Thoracic aorta (tissue), 2 donors: ENCODE results near the gene RREB1. TPM values are rescaled to one million over a fixed set of nuclear protein-coding genes. Genes with fewer than 3 reads are reported as not detected.

Source experiments
- ATAC-seq: fragments of 150-250 bp; one replicate; pipeline ENCODE4 v1.8.0; 2017; ENCODE audit warnings: low read depth; ENCODE audit not compliant: insufficient number of reproducible peaks, low FRiP score
- DNase-seq: peaks from one replicate; pipeline ENCODE4 v3.0.0-alpha.2; 2020; ENCODE audit warnings: low spot score
- H3K27ac ChIP-seq, 2 donors: fragments of 200-600 bp; sonication (generic); 1 replicate in 1 of 2; 2 replicates in 1 of 2; pipeline ENCODE4 v1.5.1; 2016; ENCODE audit warnings: mild to moderate bottlenecking in 2 of 2, moderate library complexity in 2 of 2
- H3K27me3 ChIP-seq: fragments of 200-600 bp; sonication (generic); replicated peaks from 2 replicates; pipeline ENCODE4 v1.6.0; 2016; ENCODE audit warnings: mild to moderate bottlenecking; ENCODE audit not compliant: insufficient read depth
- H3K36me3 ChIP-seq: fragments of 200-600 bp; sonication (generic); one replicate; pipeline ENCODE4 v1.5.1; 2016
- H3K4me1 ChIP-seq, 2 donors: fragments of 200-600 bp; sonication (generic); 1 replicate in 1 of 2; 2 replicates in 1 of 2; pipeline versions ENCODE4 v1.5.1 to v1.6.0; 2016; ENCODE audit warnings: low read depth in 2 of 2, mild to moderate bottlenecking in 1 of 2; ENCODE audit not compliant: control insufficient read depth in 1 of 2
- H3K4me3 ChIP-seq: fragments of 200-600 bp; sonication (generic); 2 replicates; pipeline ENCODE4 v1.5.1; 2016; ENCODE audit warnings: mild to moderate bottlenecking
- H3K9me3 ChIP-seq: fragments of 200-600 bp; sonication (generic); 2 replicates; pipeline ENCODE4 v1.5.1; 2016
- CTCF ChIP-seq: fragments of 200-600 bp; sonication (generic); IDR thresholded peaks from one replicate; pipeline ENCODE4 v1.5.1; 2019; ENCODE audit warnings: antibody characterized with exemption
- total RNA-seq, 2 donors: library from RNA; depleted of rRNA; stranded (reverse); fragments of >200 nt; gene quantifications; one replicate each; pipeline versions ENCODE4 v1.1.0 to v1.2.3, GENCODE V29; 2016

RREB1 gene
- total RNA-seq, 2 donors from 2014 or later = 30.6 to 39.3 TPM

- no peaks in the 10 kb centered on the region for H3K9me3 ChIP-seq
- no peak for DNase-seq
- no peak for ATAC-seq
- H3K36me3 ChIP-seq = peaks cover 14% of the 10 kb centered on the region
- TF ChIP-seq CTCF = no peak
- H3K27me3 ChIP-seq = no peaks in the 10 kb centered on the region
- H3K4me3 ChIP-seq = no peak overlapping the region
- no peak overlapping the region for H3K27ac ChIP-seq
- no peaks in the 10 kb centered on the region for H3K4me1 ChIP-seq
Measured at GRCh38 chr6:7238526-7238899, 130.8 kb downstream of the RREB1 start.

GRCh38 chr6:7238900-7239589 is 131.3 kb downstream of the RREB1 start:
- no peak overlapping the region for H3K27ac ChIP-seq
- DNase-seq = peak; percentile 55

GRCh38 chr6:7239590-7239948 is 131.8 kb downstream of the RREB1 start:
- no peak for TF ChIP-seq CTCF
- ATAC-seq (no peak), DNase-seq (no peak)
- Histone ChIP-seq H3K9me3 (no peaks in the 10 kb centered on the region), H3K36me3 (peaks cover 7% of the 10 kb centered on the region), H3K4me3 (no peak overlapping the region), H3K27me3 (no peaks in the 10 kb centered on the region), H3K27ac (no peak overlapping the region), H3K4me1 (no peaks in the 10 kb centered on the region)

More at GRCh38 chr6:7238900-7239589, 131.3 kb downstream of the RREB1 start:
- Histone ChIP-seq H3K4me1 (no peaks in the 10 kb centered on the region), H3K36me3 (peaks cover 10% of the 10 kb centered on the region), H3K9me3 (no peaks in the 10 kb centered on the region), H3K27me3 (no peaks in the 10 kb centered on the region), H3K4me3 (no peak overlapping the region)
- ATAC-seq = no peak
- TF ChIP-seq CTCF = peak; percentile 50

- Histone ChIP-seq H3K36me3 (peaks cover 7% of the 10 kb centered on the region), H3K27ac (no peak overlapping the region), H3K4me3 (no peak overlapping the region), H3K9me3 (no peaks in the 10 kb centered on the region), H3K27me3 (no peaks in the 10 kb centered on the region), H3K4me1 (no peaks in the 10 kb centered on the region)
- DNase-seq = no peak
- no peak for ATAC-seq
- no peak for TF ChIP-seq CTCF
Measured at GRCh38 chr6:7240351-7240750, 132.6 kb downstream of the RREB1 start.

GRCh38 chr6:7241160-7241559 is 133.4 kb downstream of the RREB1 start:
- TF ChIP-seq CTCF = no peak
- Histone ChIP-seq H3K4me1 (no peaks in the 10 kb centered on the region), H3K4me3 (no peak overlapping the region), H3K9me3 (no peaks in the 10 kb centered on the region), H3K27me3 (no peaks in the 10 kb centered on the region), H3K27ac (no peak overlapping the region), H3K36me3 (peaks cover 11% of the 10 kb centered on the region)
- ATAC-seq = no peak
- DNase-seq = no peak
